HEK293 (cell line): ENCODE data around the gene ADAMTS9.

Experiments
- CTCF ChIA-PET: fragments of 350-600 bp; formaldehyde crosslinking; extraction: SDS; loops from one replicate; lab custom pipeline; 2021; ENCODE audit warnings: antibody characterized with exemption; lab: Yijun Ruan, JAX
- POLR2A ChIA-PET: fragments of 300-600 bp; formaldehyde crosslinking; extraction: SDS; loops from one replicate; lab custom pipeline; 2020; ENCODE audit warnings: antibody characterized with exemption, inconsistent platforms; lab: Yijun Ruan, JAX
- H3K27ac ChIP-seq: fragments of 200-500 bp; sonication (Bioruptor generic); 2 replicates; pipeline ENCODE4 v1.5.1; 2014; ENCODE audit warnings: low read depth, low read length, control low read depth, inconsistent platforms; ENCODE audit errors: extremely low read depth
- H3K36me3 ChIP-seq, 2 experiments: fragments of 200-500 bp in 1 of 2; sonication (Bioruptor generic) in 1 of 2; 1 replicate in 1 of 2; 2 replicates in 1 of 2; pipeline ENCODE4 v1.5.1; 2014 to 2017; ENCODE audit warnings: inconsistent platforms in 2 of 2, low read length in 2 of 2; ENCODE audit not compliant: control insufficient read depth in 2 of 2, insufficient read depth in 1 of 2
- H3K4me1 ChIP-seq: fragments of 200-500 bp; sonication (Bioruptor generic); 2 replicates; pipeline ENCODE4 v1.5.1; 2014; ENCODE audit warnings: mild to moderate bottlenecking, low read length, inconsistent platforms; ENCODE audit not compliant: control insufficient read depth, insufficient read depth
- H3K4me3 ChIP-seq: 2 replicates; pipeline ENCODE4 v1.5.1; 2011; ENCODE audit warnings: low read depth, mild to moderate bottlenecking, control low read depth, low read length, moderate library complexity
- H3K9me3 ChIP-seq: fragments of 200-500 bp; sonication (Bioruptor generic); 2 replicates; pipeline ENCODE4 v1.5.1; 2014; ENCODE audit warnings: low read depth, low read length, inconsistent platforms; ENCODE audit not compliant: control insufficient read depth, insufficient read depth
- BCL11A ChIP-seq: fragments of 450-650 bp; formaldehyde crosslinking; IDR thresholded peaks from 2 replicates; pipeline ENCODE4 v1.5.1; 2016; ENCODE audit warnings: low read depth, missing biosample characterization, missing genetic modification characterization
- BCL6B ChIP-seq: fragments of 450-650 bp; formaldehyde crosslinking; IDR thresholded peaks from 2 replicates; pipeline ENCODE4 v1.5.1; 2017; ENCODE audit warnings: missing biosample characterization, missing genetic modification characterization
- GLI4 ChIP-seq: fragments of 450-650 bp; formaldehyde crosslinking; IDR thresholded peaks from 2 replicates; pipeline ENCODE4 v1.5.1; 2016; ENCODE audit warnings: missing biosample characterization, missing genetic modification characterization
- HOXA7 ChIP-seq: sonication (generic); formaldehyde crosslinking; IDR thresholded peaks from 2 replicates; pipeline ENCODE4 v1.8.1; 2022; ENCODE audit warnings: missing genetic modification reagents, borderline replicate concordance
- KLF8 ChIP-seq: fragments of 450-650 bp; formaldehyde crosslinking; IDR thresholded peaks from 2 replicates; pipeline ENCODE4 v1.5.1; 2016; ENCODE audit warnings: missing biosample characterization, missing genetic modification characterization
- OSR2 ChIP-seq: fragments of 450-650 bp; formaldehyde crosslinking; IDR thresholded peaks from 2 replicates; pipeline ENCODE4 v1.5.1; 2016; ENCODE audit warnings: missing biosample characterization, missing genetic modification characterization
- SALL2 ChIP-seq: fragments of 450-650 bp; formaldehyde crosslinking; IDR thresholded peaks from 2 replicates; pipeline ENCODE4 v1.5.0; 2017; ENCODE audit warnings: missing biosample characterization, mild to moderate bottlenecking, missing genetic modification characterization, borderline replicate concordance
- SCRT1 ChIP-seq: fragments of 450-650 bp; formaldehyde crosslinking; IDR thresholded peaks from 2 replicates; pipeline ENCODE4 v1.5.1; 2016; ENCODE audit warnings: missing biosample characterization, missing genetic modification characterization, borderline replicate concordance
- SCRT2 ChIP-seq: fragments of 450-650 bp; formaldehyde crosslinking; IDR thresholded peaks from 2 replicates; pipeline ENCODE4 v1.5.1; 2016; ENCODE audit warnings: missing biosample characterization, missing genetic modification characterization
- SP2 ChIP-seq: fragments of 450-650 bp; formaldehyde crosslinking; IDR thresholded peaks from 2 replicates; pipeline ENCODE4 v1.5.1; 2016; ENCODE audit warnings: missing biosample characterization, missing genetic modification characterization
- ZBTB20 ChIP-seq: fragments of 450-650 bp; formaldehyde crosslinking; IDR thresholded peaks from 2 replicates; pipeline ENCODE4 v1.5.1; 2016; ENCODE audit warnings: missing biosample characterization, missing genetic modification characterization
- ZBTB21 ChIP-seq: fragments of 450-650 bp; formaldehyde crosslinking; IDR thresholded peaks from 2 replicates; pipeline ENCODE4 v1.5.1; 2017; ENCODE audit warnings: missing biosample characterization, missing genetic modification characterization
- ZFHX2 ChIP-seq: fragments of 450-650 bp; formaldehyde crosslinking; conservative IDR thresholded peaks from 2 replicates; pipeline ENCODE4 v1.5.1; 2016; ENCODE audit warnings: missing biosample characterization, missing genetic modification characterization
- ZNF112 ChIP-seq: fragments of 450-650 bp; formaldehyde crosslinking; IDR thresholded peaks from 2 replicates; pipeline ENCODE4 v1.5.0; 2017; ENCODE audit warnings: missing biosample characterization, missing genetic modification characterization
- ZNF155 ChIP-seq: fragments of 450-650 bp; formaldehyde crosslinking; IDR thresholded peaks from 2 replicates; pipeline ENCODE4 v1.5.1; 2016; ENCODE audit warnings: missing biosample characterization, missing genetic modification characterization
- ZNF169 ChIP-seq: fragments of 450-650 bp; formaldehyde crosslinking; IDR thresholded peaks from 2 replicates; pipeline ENCODE4 v1.5.1; 2016; ENCODE audit warnings: missing biosample characterization, missing genetic modification characterization
- ZNF2 ChIP-seq: fragments of 450-650 bp; formaldehyde crosslinking; IDR thresholded peaks from 2 replicates; pipeline ENCODE4 v1.5.1; 2016; ENCODE audit warnings: missing biosample characterization, missing genetic modification characterization
- ZNF335 ChIP-seq: fragments of 450-650 bp; formaldehyde crosslinking; conservative IDR thresholded peaks from 2 replicates; pipeline ENCODE4 v1.5.1; 2016; ENCODE audit warnings: missing biosample characterization, missing genetic modification characterization
- ZNF48 ChIP-seq: fragments of 450-650 bp; formaldehyde crosslinking; IDR thresholded peaks from 2 replicates; pipeline ENCODE4 v1.5.1; 2016; ENCODE audit warnings: missing biosample characterization, missing genetic modification characterization
- ZNF596 ChIP-seq: fragments of 450-650 bp; IDR thresholded peaks from 2 replicates; pipeline ENCODE4 v1.5.0; 2018; ENCODE audit warnings: missing biosample characterization, mild to moderate bottlenecking, missing genetic modification characterization, moderate library complexity
- ZNF629 ChIP-seq: fragments of 450-650 bp; formaldehyde crosslinking; IDR thresholded peaks from 2 replicates; pipeline ENCODE4 v1.5.1; 2017; ENCODE audit warnings: missing biosample characterization, missing genetic modification characterization
- ZNF654 ChIP-seq: fragments of 450-650 bp; formaldehyde crosslinking; IDR thresholded peaks from 2 replicates; pipeline ENCODE4 v1.5.1; 2016; ENCODE audit warnings: low read depth, missing biosample characterization, missing genetic modification characterization
- ZNF701 ChIP-seq: fragments of 450-650 bp; formaldehyde crosslinking; IDR thresholded peaks from 2 replicates; pipeline ENCODE4 v1.5.1; 2016; ENCODE audit warnings: missing biosample characterization, missing genetic modification characterization
- ZNF768 ChIP-seq: fragments of 450-650 bp; formaldehyde crosslinking; IDR thresholded peaks from 2 replicates; pipeline ENCODE4 v1.5.1; 2018; ENCODE audit warnings: missing biosample characterization, mild to moderate bottlenecking, missing genetic modification characterization
- TF ChIP-seq, protein P1 (sequence below): fragments of 450-650 bp; formaldehyde crosslinking; IDR thresholded peaks from 2 replicates; pipeline ENCODE4 v1.5.0; 2017; ENCODE audit warnings: missing biosample characterization, missing genetic modification characterization, borderline replicate concordance
- TF ChIP-seq, protein P2 (sequence below): fragments of 450-650 bp; IDR thresholded peaks from 2 replicates; pipeline ENCODE4 v1.5.1; 2018; ENCODE audit warnings: missing biosample characterization, mild to moderate bottlenecking, missing genetic modification characterization
- TF ChIP-seq, protein P3 (sequence below): fragments of 450-650 bp; formaldehyde crosslinking; IDR thresholded peaks from 2 replicates; pipeline ENCODE4 v1.5.1; 2016; ENCODE audit warnings: missing biosample characterization, missing genetic modification characterization, low read depth

ADAMTS9 gene

DNA sequence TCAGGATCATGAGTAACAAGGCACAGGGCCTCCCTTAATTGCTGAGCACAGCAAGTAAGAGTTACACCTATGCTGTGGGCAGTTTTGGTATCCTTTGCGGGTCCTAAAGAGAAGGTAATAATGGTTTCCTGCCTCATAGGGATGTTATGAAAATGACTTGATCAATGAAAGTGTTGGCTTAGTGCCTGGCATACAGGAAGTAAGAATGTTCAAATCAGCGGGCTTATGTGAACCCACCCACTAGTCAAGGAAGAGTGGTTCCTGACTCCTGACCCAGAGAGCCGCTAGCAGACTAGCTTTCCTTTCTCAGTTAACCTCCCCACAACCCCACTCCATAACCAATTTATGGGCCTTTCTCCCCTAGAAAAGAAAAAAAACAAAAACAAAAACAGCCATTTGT lies 5.2 kb upstream of the ADAMTS9 start:
- no peak for TF ChIP-seq HOXA7 (CRISPR knock-in tag)
- no peak for TF ChIP-seq SALL2 (tag by site-specific recombination)
- TF ChIP-seq, protein P1, sequence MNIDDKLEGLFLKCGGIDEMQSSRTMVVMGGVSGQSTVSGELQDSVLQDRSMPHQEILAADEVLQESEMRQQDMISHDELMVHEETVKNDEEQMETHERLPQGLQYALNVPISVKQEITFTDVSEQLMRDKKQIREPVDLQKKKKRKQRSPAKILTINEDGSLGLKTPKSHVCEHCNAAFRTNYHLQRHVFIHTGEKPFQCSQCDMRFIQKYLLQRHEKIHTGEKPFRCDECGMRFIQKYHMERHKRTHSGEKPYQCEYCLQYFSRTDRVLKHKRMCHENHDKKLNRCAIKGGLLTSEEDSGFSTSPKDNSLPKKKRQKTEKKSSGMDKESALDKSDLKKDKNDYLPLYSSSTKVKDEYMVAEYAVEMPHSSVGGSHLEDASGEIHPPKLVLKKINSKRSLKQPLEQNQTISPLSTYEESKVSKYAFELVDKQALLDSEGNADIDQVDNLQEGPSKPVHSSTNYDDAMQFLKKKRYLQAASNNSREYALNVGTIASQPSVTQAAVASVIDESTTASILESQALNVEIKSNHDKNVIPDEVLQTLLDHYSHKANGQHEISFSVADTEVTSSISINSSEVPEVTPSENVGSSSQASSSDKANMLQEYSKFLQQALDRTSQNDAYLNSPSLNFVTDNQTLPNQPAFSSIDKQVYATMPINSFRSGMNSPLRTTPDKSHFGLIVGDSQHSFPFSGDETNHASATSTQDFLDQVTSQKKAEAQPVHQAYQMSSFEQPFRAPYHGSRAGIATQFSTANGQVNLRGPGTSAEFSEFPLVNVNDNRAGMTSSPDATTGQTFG = no peak
- TF ChIP-seq ZNF596 (tag by site-specific recombination) = no peak
- TF ChIP-seq, all 188 proteins: peak for 0
- H3K36me3 ChIP-seq = no peaks in the 10 kb centered on the region
- H3K9me3 ChIP-seq = no peaks in the 10 kb centered on the region
- ChIA-PET CTCF (no interaction called here), POLR2A (no interaction called here)
- H3K27ac ChIP-seq = no peak overlapping the region
- no peaks in the 10 kb centered on the region for H3K4me1 ChIP-seq
- no peak overlapping the region for H3K4me3 ChIP-seq

DNA sequence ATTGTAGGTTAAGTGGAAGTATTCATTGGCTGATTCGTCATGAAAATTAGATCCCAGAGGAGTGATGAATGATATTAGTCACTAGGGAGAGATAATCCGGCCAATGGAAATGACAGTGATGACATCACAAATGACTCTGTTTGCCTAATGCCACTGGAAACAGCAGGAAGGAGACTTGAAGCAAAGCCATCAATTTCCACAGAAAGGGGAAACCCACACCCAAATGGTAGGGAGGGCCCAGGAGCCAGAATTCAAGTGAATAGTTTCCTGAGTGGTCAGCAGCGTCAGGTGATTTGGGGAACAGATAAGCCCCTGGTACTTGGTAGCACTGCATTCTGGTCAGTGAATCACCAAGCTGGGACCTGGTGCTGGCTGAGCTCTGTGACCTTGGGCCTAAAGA lies 3.3 kb upstream of the ADAMTS9 start:
- TF ChIP-seq ZNF169 (tag by site-specific recombination) (no peak), ZNF155 (tag by site-specific recombination) (no peak), ZBTB21 (tag by site-specific recombination) (0 out of 2 replicates have a peak, but pooled peaks have one; percentile 29), ZNF48 (tag by site-specific recombination) (no peak), OSR2 (tag by site-specific recombination) (0 out of 2 replicates have a peak, but pooled peaks have one; percentile 16), ZNF629 (tag by site-specific recombination) (peak; percentile 76), ZNF2 (tag by site-specific recombination) (no peak), ZNF112 (no peak), KLF8 (tag by site-specific recombination) (no peak)
- TF ChIP-seq, protein P2, sequence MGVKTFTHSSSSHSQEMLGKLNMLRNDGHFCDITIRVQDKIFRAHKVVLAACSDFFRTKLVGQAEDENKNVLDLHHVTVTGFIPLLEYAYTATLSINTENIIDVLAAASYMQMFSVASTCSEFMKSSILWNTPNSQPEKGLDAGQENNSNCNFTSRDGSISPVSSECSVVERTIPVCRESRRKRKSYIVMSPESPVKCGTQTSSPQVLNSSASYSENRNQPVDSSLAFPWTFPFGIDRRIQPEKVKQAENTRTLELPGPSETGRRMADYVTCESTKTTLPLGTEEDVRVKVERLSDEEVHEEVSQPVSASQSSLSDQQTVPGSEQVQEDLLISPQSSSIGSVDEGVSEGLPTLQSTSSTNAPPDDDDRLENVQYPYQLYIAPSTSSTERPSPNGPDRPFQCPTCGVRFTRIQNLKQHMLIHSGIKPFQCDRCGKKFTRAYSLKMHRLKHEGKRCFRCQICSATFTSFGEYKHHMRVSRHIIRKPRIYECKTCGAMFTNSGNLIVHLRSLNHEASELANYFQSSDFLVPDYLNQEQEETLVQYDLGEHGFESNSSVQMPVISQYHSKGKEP = no peak
- TF ChIP-seq, protein P3, sequence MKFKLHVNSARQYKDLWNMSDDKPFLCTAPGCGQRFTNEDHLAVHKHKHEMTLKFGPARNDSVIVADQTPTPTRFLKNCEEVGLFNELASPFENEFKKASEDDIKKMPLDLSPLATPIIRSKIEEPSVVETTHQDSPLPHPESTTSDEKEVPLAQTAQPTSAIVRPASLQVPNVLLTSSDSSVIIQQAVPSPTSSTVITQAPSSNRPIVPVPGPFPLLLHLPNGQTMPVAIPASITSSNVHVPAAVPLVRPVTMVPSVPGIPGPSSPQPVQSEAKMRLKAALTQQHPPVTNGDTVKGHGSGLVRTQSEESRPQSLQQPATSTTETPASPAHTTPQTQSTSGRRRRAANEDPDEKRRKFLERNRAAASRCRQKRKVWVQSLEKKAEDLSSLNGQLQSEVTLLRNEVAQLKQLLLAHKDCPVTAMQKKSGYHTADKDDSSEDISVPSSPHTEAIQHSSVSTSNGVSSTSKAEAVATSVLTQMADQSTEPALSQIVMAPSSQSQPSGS (tag by site-specific recombination) = 0 out of 2 replicates have a peak, but pooled peaks have one; percentile 36
- CTCF ChIA-PET = no interaction called here

DNA sequence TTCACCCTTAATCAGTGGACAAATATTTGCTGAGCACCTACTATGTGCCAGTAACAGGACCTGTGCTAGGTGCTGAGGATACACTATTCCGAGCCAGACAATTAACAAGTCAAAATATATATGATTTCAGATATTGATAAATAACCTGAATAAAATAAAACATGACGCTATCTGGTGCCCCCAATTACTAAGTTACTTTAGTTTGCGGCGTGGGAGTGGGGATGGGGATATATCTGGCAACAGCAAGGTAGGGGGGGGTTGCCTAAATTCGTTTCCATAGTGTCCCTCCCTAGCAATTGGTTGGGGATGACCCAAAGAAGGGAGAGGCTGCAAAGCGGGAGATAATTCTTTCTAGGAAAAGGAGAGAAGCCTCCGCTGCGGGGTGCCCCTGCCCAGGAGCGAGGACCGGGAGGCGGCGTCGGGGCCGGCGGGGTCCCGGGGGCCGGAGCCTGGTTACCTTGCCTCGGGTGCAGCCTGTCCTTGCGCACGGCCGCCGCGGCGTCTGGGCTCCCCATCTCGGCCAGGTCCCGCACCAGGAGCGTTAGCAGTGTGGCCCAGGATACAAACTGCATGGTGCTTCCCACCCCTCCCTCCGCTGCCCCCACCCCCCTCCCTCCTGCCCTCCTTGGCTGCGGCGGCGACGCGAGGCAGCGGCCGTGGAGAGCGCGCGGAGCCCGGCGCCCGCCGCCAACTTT lies 567 bp downstream of the ADAMTS9 start:
- CTCF ChIA-PET = no interaction called here
- H3K4me1 ChIP-seq = no peaks in the 10 kb centered on the region
- H3K27ac ChIP-seq = peak overlapping the region; percentile 56; the same call in 1 of the 2 replicates
- H3K36me3 ChIP-seq = no peaks in the 10 kb centered on the region
- TF ChIP-seq BCL6B (0 out of 2 replicates have a peak, but pooled peaks have one; percentile 45), SCRT2 (no peak), ZNF654 (tag by site-specific recombination) (no peak), SCRT1 (tag by site-specific recombination) (no peak), ZNF768 (tag by site-specific recombination) (no peak), ZFHX2 (tag by site-specific recombination) (no peak), SP2 (tag by site-specific recombination) (no peak), ZNF701 (no peak), ZBTB20 (tag by site-specific recombination) (peak; percentile 20), GLI4 (no peak), ZNF335 (tag by site-specific recombination) (no peak), BCL11A (tag by site-specific recombination) (no peak)
- TF ChIP-seq, all 188 proteins: peak for 2
- no peaks in the 10 kb centered on the region for H3K9me3 ChIP-seq
- peak overlapping the region; percentile 55 for H3K4me3 ChIP-seq
- POLR2A ChIA-PET = no interaction called here

More for the DNA sequence above, 3.3 kb upstream of the ADAMTS9 start:
- no peaks in the 10 kb centered on the region for H3K36me3 ChIP-seq
- POLR2A ChIA-PET = no interaction called here
- no peak overlapping the region for H3K27ac ChIP-seq
- no peak overlapping the region for H3K4me3 ChIP-seq
- no peaks in the 10 kb centered on the region for H3K9me3 ChIP-seq
- no peaks in the 10 kb centered on the region for H3K4me1 ChIP-seq
